Activated CD4-positive, alpha-beta T cell treated with anti-CD3 and anti-CD28 coated beads for 24 hours (primary cell): ENCODE data around the gene USP32.
A peak's percentile ranks its signal among the peaks of the same experiment; 100 is the strongest.
"Not testable (repeated sequence)": the region's sequence is repeated elsewhere in the genome, so short reads cannot be mapped to it uniquely, and the experiment has no call there.

Source experiments
- DNase-seq, 2 donors: peaks; one replicate each; pipeline ENCODE4 v3.0.0-alpha.2; 2020; ENCODE audit warnings: low read depth in 2 of 2

USP32 gene

DNA sequence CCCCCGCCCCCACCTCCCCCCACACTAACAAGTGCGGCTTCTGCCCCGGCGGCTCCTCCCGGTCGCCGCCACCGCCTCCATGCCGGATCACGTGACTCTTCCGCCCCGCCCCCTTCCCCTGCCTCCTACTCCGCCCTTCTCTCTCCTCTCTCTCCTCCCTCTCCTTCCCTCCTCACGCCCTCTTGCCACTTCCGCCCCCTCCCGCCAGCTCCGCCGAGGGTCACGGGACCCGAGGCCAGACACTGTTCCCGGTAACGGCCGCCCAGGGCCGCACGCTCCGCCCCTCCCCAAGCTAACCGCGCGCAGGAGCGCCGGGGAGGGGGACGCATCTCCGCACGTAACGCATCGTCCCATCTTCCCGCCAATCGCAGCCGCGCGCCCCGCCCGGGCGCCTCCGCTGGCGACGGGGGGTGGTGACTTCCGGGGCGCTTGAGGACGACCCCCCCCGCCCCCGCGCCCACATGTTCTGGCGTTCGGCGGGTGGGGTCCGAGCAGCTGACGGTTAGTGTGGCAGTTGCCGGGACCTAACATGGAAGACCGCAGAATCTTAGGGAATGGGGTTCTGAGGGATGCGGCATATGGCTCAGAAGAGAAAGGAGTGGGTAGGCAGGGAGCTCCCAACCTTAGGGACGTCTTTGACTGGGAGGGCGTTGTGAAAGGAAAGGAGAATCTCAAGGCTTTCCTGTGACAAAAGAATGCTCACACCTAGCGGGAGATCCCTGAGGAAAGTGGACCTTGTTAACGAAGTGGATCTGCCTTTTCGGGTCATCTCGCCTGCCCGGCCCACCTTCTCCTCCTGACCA, at the start of gene USP32:
Gene USP32 (minus strand): TSS at position 92 of the 803 bp plus-strand sequence. CDS start 194 bp downstream, outside the sequence.
- peak; percentile 99 for DNase-seq

- no peak for DNase-seq
Measured at GRCh38 chr17:60439501-60439900, 47.6 kb upstream of the USP32 start.

DNA sequence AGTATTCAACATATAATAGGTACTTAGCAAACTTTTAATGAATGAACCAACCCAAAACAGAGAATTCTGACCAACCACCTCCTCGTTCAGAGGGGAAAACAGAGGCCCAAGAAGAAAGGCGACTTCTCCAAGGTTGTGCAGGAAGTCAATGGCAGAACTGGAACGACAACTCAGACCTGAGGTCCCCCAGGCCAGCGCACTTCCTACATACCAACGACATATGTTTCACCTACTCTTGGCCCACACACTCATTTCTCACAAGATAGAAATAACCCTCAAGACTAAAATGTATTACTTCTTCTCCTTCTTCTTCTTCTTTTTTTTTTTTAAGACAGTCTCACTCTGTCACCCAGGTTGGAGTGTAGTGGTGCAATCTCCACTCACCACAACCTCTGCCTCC, 44.7 kb upstream of the USP32 start:
- DNase-seq, result no peak

- peak; percentile 19 to 35 for DNase-seq
Measured at GRCh38 chr17:60435244-60436167, 43.6 kb upstream of the USP32 start.

GRCh38 chr17:60433021-60433997, 41.4 kb upstream of the USP32 start:
- not testable (repeated sequence) for DNase-seq

- not testable (repeated sequence) for DNase-seq
Measured at GRCh38 chr17:60430561-60430960, 38.6 kb upstream of the USP32 start.

- not testable (repeated sequence) for DNase-seq
Measured at GRCh38 chr17:60428491-60428890, 36.6 kb upstream of the USP32 start.

DNA sequence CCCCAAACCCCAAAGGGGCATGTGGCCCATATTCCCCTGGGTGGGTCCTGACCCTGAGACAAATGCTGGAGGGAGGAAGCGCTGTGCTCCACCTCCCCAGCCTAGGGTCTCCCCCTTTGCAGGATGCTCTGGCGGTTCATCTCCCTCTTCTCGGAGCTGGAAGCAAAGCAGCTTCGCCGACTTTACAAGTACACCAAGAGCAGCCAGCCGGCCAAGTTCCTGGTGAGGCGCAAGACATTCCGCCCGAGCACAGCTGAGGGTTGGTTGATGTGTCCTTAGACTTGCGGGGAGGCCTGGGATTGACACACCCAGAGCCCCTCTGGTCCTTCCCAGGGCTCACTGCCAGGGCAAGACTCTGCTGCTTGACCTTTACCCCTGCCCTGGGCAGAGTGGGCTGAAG, 34.7 kb upstream of the USP32 start:
- no peak for DNase-seq

GRCh38 chr17:60425626-60426025, 33.7 kb upstream of the USP32 start:
- DNase-seq, result no peak

- DNase-seq, result no peak
Measured at GRCh38 chr17:60423865-60424264, 31.9 kb upstream of the USP32 start.

GRCh38 chr17:60422162-60422665, 30.3 kb upstream of the USP32 start, which contains the start of gene CHCT1:
Gene CHCT1 (plus strand): TSS chr17:60422489. CDS start chr17:60422593, 104 bp downstream.
- no peak for DNase-seq

DNA sequence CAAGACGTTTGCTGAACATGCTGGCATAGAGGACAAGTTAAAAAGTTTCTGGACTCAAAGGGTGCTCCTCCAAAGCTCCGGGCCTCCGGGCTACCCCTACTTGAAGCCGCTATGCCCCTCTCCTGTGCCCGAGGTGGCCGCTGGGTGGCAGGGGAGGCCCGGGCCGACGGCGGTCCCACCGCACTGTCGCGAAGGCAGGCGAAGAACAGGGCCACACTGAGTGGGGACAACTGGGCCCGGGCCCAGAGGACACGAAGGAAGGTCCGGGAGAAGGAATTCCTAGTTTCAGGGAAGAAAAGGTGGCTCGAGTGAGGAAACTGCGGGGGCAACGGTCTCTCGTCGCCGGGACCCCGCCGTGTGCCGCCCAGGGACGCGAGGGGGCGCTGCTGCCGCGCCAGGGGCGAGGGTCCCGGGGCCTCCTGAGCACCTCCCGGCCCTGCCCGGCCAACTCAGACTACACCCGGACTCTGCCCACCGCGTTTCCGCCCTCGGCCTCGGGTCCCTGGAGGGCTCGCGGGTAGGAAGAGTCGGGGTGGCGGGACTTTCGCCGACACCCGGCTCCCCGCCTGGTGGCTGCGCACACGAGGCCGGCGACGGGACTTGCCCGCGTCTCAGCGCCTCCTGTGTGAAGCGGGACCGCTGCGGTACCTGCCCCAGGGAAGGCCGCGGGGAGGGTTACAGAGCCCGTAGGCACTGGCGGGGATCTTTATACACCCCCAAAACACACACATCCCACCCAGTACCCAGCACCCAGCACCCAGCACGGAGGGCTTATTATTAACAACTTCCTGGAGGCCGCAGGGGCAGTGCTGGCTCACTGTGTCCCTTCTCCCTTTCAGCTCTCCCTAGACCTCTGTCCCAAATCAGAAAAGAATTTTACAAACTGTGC, 29.6 kb upstream of the USP32 start:
- DNase-seq, result peak; percentile 62

DNA sequence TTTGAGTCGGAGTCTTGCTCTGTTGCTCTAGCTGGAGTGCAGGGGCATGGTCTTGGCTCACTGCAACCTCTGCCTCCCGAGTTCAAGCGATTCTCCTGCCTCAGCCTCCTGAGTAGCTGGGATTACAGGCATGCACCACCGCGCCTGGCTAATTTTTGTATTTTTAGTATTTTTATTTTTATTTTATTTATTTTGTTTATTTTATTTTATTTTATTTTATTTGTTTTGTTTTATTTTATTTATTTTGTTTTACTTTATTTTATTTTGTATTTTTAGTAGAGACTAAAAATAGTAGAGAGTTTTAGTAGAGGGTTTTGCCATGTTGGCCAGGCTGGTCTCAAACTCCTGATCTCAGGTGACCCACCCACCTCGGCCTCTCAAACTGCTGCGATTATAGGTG, 27.9 kb upstream of the USP32 start:
- DNase-seq, result not testable (repeated sequence)

- not testable (repeated sequence) for DNase-seq
Measured at GRCh38 chr17:60419003-60419402, 27.1 kb upstream of the USP32 start.

GRCh38 chr17:60416368-60416925, 24.5 kb upstream of the USP32 start:
- no peak for DNase-seq

GRCh38 chr17:60415146-60415545, 23.2 kb upstream of the USP32 start:
- no peak for DNase-seq

GRCh38 chr17:60412701-60413100, 20.8 kb upstream of the USP32 start:
- DNase-seq, result no peak

GRCh38 chr17:60410001-60410400, 18.1 kb upstream of the USP32 start:
- DNase-seq, result no peak

- DNase-seq, result no peak
Measured at GRCh38 chr17:60406887-60407286, 15.0 kb upstream of the USP32 start.

DNA sequence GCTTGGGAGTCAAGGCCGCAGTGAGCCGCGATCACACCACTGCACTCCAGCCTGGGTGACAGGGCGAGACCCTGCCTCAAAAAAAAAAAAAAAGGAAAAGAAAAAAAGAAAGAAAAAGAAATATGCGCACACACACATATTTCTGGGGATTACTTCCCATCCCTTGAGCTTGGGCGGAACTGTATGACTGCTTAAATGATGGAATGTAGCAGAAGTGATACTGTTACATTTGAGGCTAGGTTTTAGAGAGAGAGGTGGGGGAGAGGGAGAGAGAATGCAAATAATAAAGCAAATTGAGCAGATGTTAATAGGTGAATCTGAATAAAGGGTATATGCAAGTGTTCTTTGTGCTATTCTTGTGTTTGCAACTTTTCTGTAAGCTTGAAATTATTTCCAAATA, 12.0 kb upstream of the USP32 start:
- no peak for DNase-seq
